Activated CD4-positive, alpha-beta T cell treated with anti-CD3 and anti-CD28 coated beads, Interleukin-2, amount 10 ng/mL, durations not matched to agents 24 days and 14 days (primary cell): ENCODE measurements around the gene PLPPR3. TPM values are rescaled to one million over a fixed set of nuclear protein-coding genes. Genes with fewer than 3 reads are reported as not detected.

Experiments used
- DNase-seq: peaks from one replicate; pipeline ENCODE4 v3.0.0; 2022
- H3K27ac Mint-ChIP-seq: one replicate; pipeline ENCODE4 v1.8.0; 2022; ENCODE audit warnings: mild to moderate bottlenecking, mixed read lengths
- H3K27me3 Mint-ChIP-seq: one replicate; pipeline ENCODE4 v1.8.0; 2022; ENCODE audit warnings: mixed read lengths
- H3K36me3 Mint-ChIP-seq: one replicate; pipeline ENCODE4 v1.8.0; 2022; ENCODE audit warnings: low read depth, mild to moderate bottlenecking, mixed read lengths
- H3K4me1 Mint-ChIP-seq: one replicate; pipeline ENCODE4 v1.8.0; 2021; ENCODE audit warnings: mixed read lengths
- H3K4me3 Mint-ChIP-seq: one replicate; pipeline ENCODE4 v1.8.0; 2022; ENCODE audit warnings: mild to moderate bottlenecking, moderate library complexity, mixed read lengths
- H3K9me3 Mint-ChIP-seq: one replicate; pipeline ENCODE4 v1.8.0; 2021; ENCODE audit warnings: mixed read lengths
- intact Hi-C: fragments of 100-400 bp; cut with micrococcal nuclease; formaldehyde crosslinking; loops from one replicate; pipeline ENCODE4 v1.15.1; 2023
- total RNA-seq: library from RNA; stranded (reverse); gene quantifications from 2 replicates; pipeline ENCODE4 v1.2.3, GENCODE V29; 2022

PLPPR3 gene
- total RNA-seq, 1 donor from 2014 or later: not detected

DNA sequence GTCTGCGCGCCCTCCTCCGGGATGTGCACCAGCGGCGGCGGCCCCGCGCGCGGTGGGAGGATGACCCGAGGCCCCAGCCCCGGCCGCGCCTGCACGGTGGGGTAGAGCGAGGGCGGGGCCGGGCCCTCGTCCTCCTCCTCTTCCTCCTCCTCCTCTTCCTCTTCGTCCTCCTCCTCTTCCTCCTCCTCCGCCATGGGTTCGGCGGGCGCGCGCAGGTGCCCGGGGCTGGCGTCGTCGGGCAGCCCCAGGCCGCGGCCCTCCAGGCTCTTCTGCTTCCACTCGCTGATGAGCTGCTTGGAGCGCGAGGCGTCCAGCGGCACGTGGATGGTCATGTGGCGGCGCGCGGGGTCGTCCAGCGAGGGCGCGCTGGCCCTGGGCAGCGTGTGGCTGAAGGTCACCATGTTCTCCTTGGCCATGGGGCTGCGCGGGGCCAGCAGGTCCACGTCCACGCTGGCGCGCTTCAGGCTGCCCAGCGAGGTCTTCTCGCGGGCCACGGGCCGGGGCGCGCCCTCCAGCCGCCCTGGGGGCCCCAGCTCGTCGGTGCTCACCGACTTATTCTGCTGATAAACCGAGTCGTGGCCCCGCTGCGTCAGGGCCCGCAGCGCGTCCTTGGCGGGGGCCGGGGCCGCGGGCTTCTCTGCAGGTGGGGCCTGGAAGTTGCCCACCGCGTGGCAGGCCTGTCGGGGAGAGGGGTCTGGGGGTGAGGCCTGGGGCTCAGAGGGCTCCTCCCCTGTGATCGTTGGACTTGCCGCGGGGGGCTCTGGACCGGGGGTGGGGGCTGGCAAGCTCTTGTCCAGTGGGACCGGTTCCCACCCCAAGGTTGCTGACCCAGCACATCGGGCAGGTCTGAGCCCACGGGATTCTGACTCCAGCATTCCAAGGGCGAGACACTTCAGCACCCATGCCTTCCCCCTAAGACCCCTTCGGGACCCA is 8.3 kb downstream of the PLPPR3 start:
- Mint-ChIP-seq H3K4me1 (no peaks in the 10 kb centered on the region), H3K27me3 (no peaks in the 10 kb centered on the region), H3K9me3 (peaks cover 15% of the 10 kb centered on the region), H3K36me3 (peaks cover 51% of the 10 kb centered on the region), H3K4me3 (no peak overlapping the region), H3K27ac (no peak overlapping the region)
- intact Hi-C loops: no loop called here
- no peak for DNase-seq

DNA sequence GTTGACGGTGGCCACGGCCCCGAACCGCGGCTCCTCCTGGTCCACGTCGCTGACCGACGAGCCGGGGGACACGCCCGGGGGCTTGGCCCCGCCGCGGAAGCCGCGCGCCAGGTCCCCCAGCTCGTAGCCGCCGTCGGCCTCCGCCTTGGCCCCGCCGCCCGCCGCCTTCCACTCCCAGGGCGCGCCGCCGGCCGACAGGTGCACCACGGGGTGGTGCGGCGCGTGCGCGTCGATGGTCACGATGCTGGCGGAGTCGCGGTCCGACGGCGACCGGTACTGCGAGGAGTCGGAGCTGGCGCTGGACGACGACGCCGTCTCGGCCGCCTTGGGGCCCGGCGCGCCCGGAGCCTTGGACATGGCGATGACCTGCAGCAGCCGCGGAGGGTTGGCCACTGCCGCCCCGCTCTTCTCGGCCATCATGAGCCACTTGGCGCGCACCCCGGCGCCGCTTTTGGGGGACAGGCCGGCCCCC is 9.0 kb downstream of the PLPPR3 start:
- Mint-ChIP-seq H3K4me1 (peaks cover under 1% of the 10 kb centered on the region), H3K36me3 (peaks cover 55% of the 10 kb centered on the region), H3K27ac (no peak overlapping the region), H3K27me3 (no peaks in the 10 kb centered on the region), H3K9me3 (peaks cover 15% of the 10 kb centered on the region), H3K4me3 (no peak overlapping the region)
- DNase-seq: no peak
- intact Hi-C loops: no loop called here

DNA sequence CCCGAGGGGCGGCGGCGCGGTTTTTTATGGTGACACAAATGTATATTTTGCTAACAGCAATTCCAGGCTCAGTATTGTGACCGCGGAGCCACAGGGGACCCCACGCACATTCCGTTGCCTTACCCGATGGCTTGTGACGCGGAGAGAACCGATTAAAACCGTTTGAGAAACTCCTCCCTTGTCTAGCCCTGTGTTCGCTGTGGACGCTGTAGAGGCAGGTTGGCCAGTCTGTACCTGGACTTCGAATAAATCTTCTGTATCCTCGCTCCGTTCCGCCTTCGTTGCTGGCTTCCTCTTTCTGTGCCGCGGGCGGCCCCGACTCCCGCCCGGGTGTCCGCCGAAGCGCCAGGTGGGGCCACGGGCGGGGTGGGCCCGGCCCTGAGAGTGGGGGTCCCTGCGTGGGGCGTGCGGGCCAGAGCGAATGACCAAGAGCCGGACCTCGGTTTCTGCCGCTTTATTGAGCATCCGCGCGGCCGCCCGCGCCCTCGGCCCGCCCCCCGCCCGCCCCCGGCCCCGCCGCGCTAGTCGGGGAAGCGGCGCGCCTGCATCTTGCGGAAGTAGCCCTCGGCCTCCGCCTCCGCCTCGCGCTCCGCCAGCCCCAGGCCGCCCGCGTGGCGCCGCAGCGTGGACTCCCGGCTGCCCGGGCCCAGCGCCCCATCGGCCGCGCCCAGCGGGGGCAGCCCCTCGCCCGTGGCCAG is 9.6 kb downstream of the PLPPR3 start:
- intact Hi-C loops: no loop called here
- Mint-ChIP-seq H3K4me1 (peaks cover 6% of the 10 kb centered on the region), H3K36me3 (peaks cover 61% of the 10 kb centered on the region), H3K9me3 (peaks cover 15% of the 10 kb centered on the region), H3K4me3 (no peak overlapping the region), H3K27ac (no peak overlapping the region), H3K27me3 (no peaks in the 10 kb centered on the region)
- DNase-seq: no peak

DNA sequence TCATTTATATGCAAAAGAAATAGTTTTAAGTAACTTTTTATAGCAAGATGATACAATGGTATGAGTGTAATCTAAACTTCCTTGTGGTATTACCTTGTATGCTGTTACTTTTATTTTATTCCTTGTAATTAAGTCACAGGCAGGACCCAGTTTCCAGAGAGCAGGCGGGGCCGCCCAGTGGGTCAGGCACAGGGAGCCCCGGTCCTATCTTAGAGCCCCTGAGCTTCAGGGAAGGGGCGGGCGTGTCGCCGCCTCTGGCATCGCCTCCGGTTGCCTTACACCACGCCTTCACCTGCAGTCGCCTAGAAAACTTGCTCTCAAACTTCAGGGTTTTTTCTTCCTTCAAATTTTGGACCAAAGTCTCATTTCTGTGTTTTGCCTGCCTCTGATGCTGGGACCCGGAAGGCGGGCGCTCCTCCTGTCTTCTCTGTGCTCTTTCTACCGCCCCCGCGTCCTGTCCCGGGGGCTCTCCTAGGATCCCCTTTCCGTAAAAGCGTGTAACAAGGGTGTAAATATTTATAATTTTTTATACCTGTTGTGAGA is 10.2 kb downstream of the PLPPR3 start:
- Mint-ChIP-seq H3K27me3 (no peaks in the 10 kb centered on the region), H3K36me3 (peaks cover 60% of the 10 kb centered on the region), H3K27ac (no peak overlapping the region), H3K4me1 (peaks cover 6% of the 10 kb centered on the region), H3K4me3 (no peak overlapping the region), H3K9me3 (peaks cover 9% of the 10 kb centered on the region)
- DNase-seq: no peak
- intact Hi-C loops: no loop called here

DNA sequence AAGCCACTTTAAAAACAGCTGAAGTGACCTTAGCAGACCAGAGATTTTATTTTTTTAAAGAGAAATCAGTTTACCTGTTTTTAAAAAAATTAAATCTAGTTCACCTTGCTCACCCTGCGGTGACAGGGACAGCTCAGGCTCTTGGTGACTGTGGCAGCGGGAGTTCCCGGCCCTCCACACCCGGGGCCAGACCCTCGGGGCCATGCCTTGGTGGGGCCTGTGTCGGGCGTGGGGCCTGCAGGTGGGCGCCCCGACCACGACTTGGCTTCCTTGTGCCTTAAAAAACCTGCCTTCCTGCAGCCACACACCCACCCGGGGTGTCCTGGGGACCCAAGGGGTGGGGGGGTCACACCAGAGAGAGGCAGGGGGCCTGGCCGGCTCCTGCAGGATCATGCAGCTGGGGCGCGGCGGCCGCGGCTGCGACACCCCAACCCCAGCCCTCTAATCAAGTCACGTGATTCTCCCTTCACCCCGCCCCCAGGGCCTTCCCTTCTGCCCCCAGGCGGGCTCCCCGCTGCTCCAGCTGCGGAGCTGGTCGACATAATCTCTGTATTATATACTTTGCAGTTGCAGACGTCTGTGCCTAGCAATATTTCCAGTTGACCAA is 10.8 kb downstream of the PLPPR3 start:
- peaks cover 55% of the 10 kb centered on the region for H3K36me3 Mint-ChIP-seq
- peaks cover 4% of the 10 kb centered on the region for H3K9me3 Mint-ChIP-seq

DNA sequence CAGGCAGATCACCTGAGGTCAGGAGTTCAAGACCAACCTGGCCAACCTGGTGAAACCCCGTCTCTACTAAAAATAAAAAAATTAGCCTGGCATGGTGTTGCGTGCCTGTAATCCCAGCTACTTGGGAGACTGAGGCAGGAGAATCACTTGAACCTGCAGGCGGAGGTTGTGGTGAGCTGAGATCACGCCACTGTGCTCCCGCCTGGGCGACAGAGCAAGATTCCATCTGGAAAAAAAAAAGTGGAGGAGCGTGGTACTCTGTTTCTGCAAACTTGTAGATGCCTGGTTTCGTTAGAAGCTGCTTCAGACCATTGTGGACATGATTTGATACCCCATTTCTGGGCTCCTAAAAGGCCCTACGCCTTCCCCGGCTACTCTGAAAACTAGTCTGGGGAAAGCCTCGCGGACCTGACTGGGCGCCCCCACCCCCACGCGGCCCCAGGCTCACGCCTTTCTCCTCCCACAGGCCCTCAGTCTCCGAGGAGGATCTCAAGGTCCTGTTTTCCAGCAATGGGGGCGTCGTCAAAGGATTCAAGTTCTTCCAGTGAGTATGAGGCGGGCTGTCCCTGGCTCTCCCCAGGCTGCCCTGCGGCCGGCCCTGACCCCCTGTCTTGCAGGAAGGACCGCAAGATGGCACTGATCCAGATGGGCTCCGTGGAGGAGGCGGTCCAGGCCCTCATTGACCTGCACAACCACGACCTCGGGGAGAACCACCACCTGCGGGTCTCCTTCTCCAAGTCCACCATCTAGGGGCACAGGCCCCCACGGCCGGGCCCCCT is 11.5 kb downstream of the PLPPR3 start:
- Mint-ChIP-seq H3K4me1 (peaks cover 6% of the 10 kb centered on the region), H3K4me3 (no peak overlapping the region), H3K27me3 (no peaks in the 10 kb centered on the region), H3K36me3 (peaks cover 54% of the 10 kb centered on the region), H3K9me3 (no peaks in the 10 kb centered on the region), H3K27ac (no peak overlapping the region)
- DNase-seq: no peak
- intact Hi-C loops: no loop called here

More for the DNA sequence above, 10.8 kb downstream of the PLPPR3 start:
- H3K27me3 Mint-ChIP-seq: no peaks in the 10 kb centered on the region
- intact Hi-C loops: no loop called here
- H3K4me1 Mint-ChIP-seq: peaks cover 6% of the 10 kb centered on the region
- no peak for DNase-seq
- no peak overlapping the region for H3K4me3 Mint-ChIP-seq
- no peak overlapping the region for H3K27ac Mint-ChIP-seq

DNA sequence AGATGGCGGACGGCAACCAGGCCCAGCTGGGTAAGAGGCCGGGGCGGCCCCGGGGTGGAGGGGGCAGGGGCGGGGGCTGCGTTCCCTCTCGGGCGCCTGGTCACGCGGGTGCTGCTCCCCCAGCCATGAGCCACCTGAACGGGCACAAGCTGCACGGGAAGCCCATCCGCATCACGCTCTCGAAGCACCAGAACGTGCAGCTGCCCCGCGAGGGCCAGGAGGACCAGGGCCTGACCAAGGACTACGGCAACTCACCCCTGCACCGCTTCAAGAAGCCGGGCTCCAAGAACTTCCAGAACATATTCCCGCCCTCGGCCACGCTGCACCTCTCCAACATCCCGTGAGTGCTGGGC is 13.4 kb downstream of the PLPPR3 start:
- H3K27me3 Mint-ChIP-seq: no peaks in the 10 kb centered on the region
- H3K27ac Mint-ChIP-seq: no peak overlapping the region
- peaks cover 6% of the 10 kb centered on the region for H3K4me1 Mint-ChIP-seq
- H3K36me3 Mint-ChIP-seq: peaks cover 53% of the 10 kb centered on the region
- intact Hi-C loops: no loop called here
- H3K4me3 Mint-ChIP-seq: no peak overlapping the region
- H3K9me3 Mint-ChIP-seq: no peaks in the 10 kb centered on the region
- DNase-seq: no peak

DNA sequence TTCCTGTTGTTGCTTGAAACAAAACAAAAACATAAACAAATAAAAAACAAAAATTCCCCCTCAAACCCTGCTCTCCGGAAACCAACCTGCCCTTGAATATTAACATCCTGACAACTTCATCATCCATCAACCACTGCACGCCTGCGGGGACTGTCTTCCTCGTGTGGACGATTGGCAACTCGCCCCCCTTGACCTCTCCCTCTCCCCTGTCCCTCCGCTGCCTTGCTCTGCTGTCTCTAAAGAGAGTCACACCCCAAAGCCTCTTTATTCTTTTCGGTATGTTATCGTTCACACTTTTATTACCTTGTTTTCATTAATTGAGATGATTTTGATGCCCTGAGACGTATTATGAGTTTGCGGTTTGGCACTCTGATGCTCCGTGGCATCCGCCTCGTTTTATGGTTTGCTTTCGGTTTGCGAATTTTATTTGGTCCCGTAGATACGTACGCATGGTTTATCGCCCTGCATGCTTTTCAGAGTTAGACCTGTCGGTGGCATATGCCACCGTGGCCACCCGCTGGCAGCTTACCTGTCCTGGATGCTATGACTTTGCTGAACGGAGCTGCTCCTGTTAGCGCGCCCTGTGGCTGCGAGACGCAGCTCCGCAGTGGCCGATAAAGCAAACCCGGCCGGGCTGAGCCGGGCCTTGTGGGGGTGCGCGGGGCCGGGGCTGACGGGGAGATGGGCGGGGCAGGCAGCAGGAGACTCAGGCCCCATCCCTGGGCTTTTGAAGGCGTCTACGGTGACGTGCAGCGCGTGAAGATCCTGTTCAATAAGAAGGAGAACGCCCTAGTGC is 13.9 kb downstream of the PLPPR3 start:
- no peaks in the 10 kb centered on the region for H3K27me3 Mint-ChIP-seq
- intact Hi-C loops: no loop called here
- DNase-seq: no peak
- H3K36me3 Mint-ChIP-seq: peaks cover 54% of the 10 kb centered on the region
- H3K4me1 Mint-ChIP-seq: peaks cover 7% of the 10 kb centered on the region
- H3K4me3 Mint-ChIP-seq: no peak overlapping the region
- no peaks in the 10 kb centered on the region for H3K9me3 Mint-ChIP-seq
- no peak overlapping the region for H3K27ac Mint-ChIP-seq

DNA sequence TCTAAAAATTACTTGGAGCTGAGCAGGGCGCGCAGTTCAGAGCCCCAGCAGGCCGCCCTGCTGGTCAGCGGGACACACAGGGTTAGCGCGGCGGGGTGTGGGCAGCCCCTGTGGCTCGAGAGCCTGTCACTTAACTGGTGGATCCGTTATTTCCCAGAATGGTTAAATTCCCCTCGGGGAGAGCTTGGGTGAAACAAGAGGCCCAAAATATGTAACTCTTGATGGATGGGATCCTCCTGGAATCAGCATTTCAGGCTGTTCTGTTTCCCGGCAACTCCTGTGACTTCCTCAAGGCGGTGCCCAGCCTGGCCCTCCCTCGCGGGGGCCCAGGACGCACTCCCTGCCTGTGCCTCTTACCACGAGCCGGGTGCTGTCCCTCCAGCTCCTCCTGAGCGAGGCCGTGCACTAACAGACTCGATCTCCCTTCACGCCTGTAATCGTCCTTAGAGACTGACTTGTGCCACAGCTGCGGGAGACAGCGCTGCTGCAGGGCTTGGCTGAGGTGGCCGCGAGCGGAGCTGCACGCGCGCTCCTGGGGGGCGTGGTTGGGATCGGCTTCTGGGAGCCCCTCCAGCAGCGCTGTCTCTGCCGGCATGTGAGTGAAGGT is 14.8 kb downstream of the PLPPR3 start:
- intact Hi-C loops: no loop called here
- Mint-ChIP-seq H3K27me3 (no peaks in the 10 kb centered on the region), H3K36me3 (peaks cover 60% of the 10 kb centered on the region), H3K4me3 (no peak overlapping the region), H3K4me1 (peaks cover 12% of the 10 kb centered on the region), H3K27ac (no peak overlapping the region), H3K9me3 (no peaks in the 10 kb centered on the region)
- no peak for DNase-seq

DNA sequence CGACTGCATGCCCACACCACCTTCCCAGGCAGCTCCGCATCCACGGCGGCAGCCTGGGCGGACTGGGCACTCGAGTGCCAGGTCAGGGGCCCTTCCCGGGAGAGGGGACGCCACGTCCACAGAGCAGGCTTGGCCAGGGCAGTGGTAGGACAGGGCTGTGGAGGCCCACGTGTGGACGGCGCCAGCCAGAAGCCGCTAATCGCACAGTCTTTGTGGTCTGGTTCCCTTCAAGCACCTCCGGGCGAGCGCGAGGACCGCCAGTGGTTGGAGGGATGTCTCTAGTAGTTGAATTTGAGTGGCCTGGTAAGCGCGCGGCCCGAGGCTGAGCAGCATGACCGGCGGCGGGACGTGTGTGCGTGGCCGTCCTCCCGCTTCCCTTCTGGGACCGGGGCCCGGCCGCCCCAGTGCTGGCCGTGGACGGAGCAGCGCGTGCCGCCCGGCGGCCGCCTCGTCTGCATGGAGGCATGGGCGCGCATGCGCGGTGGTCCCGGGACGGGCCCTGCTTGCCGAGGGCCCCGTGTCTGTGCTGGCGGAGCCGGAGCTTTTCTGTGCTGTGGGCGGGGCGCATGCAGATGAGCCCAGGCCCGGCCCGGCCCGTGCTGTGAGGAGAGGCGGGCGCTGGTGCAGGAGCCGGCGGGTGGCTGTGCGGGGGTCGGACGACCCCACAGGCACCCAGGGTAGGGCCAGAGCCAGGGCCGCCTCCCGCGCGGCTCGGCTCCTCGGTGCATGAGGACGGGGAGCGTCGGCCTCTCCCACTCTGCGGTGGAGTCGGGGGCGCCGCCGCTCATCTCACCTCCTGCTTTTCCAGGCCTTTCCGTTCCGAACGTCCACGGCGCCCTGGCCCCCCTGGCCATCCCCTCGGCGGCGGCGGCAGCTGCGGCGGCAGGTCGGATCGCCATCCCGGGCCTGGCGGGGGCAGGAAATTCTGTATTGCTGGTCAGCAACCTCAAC is 15.9 kb downstream of the PLPPR3 start:
- Mint-ChIP-seq H3K4me1 (peaks cover 16% of the 10 kb centered on the region), H3K36me3 (peaks cover 61% of the 10 kb centered on the region), H3K4me3 (no peak overlapping the region), H3K9me3 (no peaks in the 10 kb centered on the region), H3K27ac (no peak overlapping the region), H3K27me3 (no peaks in the 10 kb centered on the region)
- no peak for DNase-seq
- intact Hi-C loops: no loop called here

DNA sequence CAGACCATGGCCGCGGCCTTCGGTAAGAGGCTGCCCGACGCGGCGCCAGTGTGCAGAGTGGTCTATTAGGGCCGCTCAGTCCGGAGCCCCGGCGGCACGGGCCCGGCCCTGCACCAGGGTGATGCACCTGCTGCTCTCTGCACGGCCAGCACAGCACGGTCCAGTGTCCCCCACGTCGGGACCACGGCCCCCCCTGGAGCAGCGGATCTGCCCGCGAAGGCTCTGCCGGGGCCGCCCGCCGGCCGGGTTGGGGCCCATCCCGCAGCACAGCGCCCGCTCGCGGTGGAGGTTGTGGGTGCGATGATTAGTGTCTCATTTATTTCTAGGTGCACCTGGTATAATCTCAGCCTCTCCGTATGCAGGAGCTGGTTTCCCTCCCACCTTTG is 16.6 kb downstream of the PLPPR3 start:
- no peak overlapping the region for H3K27ac Mint-ChIP-seq
- no peak for DNase-seq
- no peak overlapping the region for H3K4me3 Mint-ChIP-seq
- H3K9me3 Mint-ChIP-seq: no peaks in the 10 kb centered on the region
- peaks cover 21% of the 10 kb centered on the region for H3K4me1 Mint-ChIP-seq
- H3K36me3 Mint-ChIP-seq: peaks cover 64% of the 10 kb centered on the region
- intact Hi-C loops: no loop called here
- no peaks in the 10 kb centered on the region for H3K27me3 Mint-ChIP-seq
